ENCODE measurements around the gene CMKLR1. TPM values are rescaled to one million over a fixed set of nuclear protein-coding genes. Genes with fewer than 3 reads are reported as not detected.

CMKLR1 gene
- total and polyA plus RNA-seq, 10 of the 15 experiments (the other 5 are each of a cell fraction or from before 2014, with no cell fraction given) = 13.8 to 52.3 (median 26.2) TPM

DNA sequence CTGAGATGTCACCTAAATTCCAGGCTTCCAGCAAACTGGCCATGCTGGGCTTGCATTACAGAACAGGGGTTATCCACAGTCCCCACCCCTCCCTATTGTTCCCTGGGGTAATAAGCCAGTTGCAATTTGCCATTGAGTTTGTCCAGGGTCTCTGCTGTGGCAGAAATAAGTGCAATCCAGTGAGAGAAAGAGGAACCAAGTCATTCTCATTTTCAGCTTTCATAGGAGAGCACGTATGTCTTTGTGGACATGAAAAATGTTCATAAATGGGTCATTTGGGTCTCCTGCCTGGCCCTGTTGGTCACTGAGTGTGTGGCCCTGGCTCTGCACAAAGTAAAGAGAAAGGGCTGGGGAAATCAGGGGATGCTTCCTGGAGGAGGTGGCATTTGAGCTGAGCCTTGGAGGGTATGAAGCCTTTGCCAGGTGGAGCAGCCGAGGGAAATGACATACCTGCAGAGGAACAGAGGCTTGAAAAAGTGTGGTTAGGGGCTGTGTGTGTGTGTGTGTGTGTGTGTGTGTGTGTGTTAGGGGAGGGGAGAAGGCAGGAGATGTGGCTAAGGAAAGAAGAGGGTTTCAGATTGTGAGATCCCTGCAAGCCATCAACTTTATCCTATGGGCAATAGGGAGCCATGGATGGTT, 29.3 kb downstream of the CMKLR1 start:
- intact Hi-C loops (cut with micrococcal nuclease; ENCODE audit: unreplicated experiment) = no loop called here
- Histone ChIP-seq H3K27ac (ENCODE audit: control insufficient read depth, insufficient read depth) (peak overlapping the region; percentile 58), H3K9ac (ENCODE audit: control insufficient read depth, insufficient read depth, low read length) (no peak overlapping the region), H4K20me1 (ENCODE audit: control insufficient read depth, insufficient read depth) (no peaks in the 10 kb centered on the region), H3K4me2 (ENCODE audit: control insufficient read depth, insufficient read depth) (peak overlapping the region; percentile 58), H3K4me3 (no peak overlapping the region), H3K79me2 (ENCODE audit: control insufficient read depth, insufficient read depth, low read length) (peaks cover 15% of the 10 kb centered on the region), H3K9me3 (replicated peaks; ENCODE audit: control insufficient read depth, insufficient read depth, low read length) (no peaks in the 10 kb centered on the region), H2AFZ (ENCODE audit: control insufficient read depth, low read depth, low read length) (no peak overlapping the region), H3K36me3 (ENCODE audit: control insufficient read depth in 2 of 2, insufficient read depth in 2 of 2, low read length in 1 of 2) (peaks cover 0 to 2% of the 10 kb centered on the region in 2 experiments; a peak in 1 of 4 replicates), H3K4me1 (ENCODE audit: control insufficient read depth, insufficient read depth, low read length) (peaks cover 83% of the 10 kb centered on the region), H3K27me3 (replicated peaks in 1 of 2; ENCODE audit: control insufficient read depth in 2 of 2, insufficient read depth in 2 of 2, low read length in 1 of 2) (no peaks in the 10 kb centered on the region)
- BruUV-seq (replicated peaks) = no TSS peak
- SMC1A ChIA-PET (ENCODE audit: uncharacterized antibody, unreplicated experiment) = interaction anchor here (0.6 to 19.0 kb wide), 7 partner anchors 10 to 202 kb away, joined by 3 to 185 read pairs (median 3); partner anchors contain the start of gene CMKLR1
- ATAC-seq (peak; percentile 66), DNase-seq (ENCODE audit: low read depth, low spot score) (no peak), FAIRE-seq (no peak)
- RAD21 ChIA-PET (ENCODE audit: unreplicated experiment) = interaction anchor here (0.7 to 1.4 kb wide), 4 partner anchors 26 to 892 kb away, joined by 3 to 6 read pairs (median 3); no protein-coding TSS in a partner anchor
- POLR2A ChIA-PET = interaction anchor here (0.9 to 4.2 kb wide), 3 partner anchors 8 to 12 kb away, joined by 3 to 16 read pairs (median 4); no protein-coding TSS in a partner anchor
- CTCF ChIA-PET = interaction anchor here (0.6 to 1.2 kb wide), 3 partner anchors 26 to 637 kb away, joined by 3 to 4 read pairs (median 3); no protein-coding TSS in a partner anchor
- WGBS (ENCODE audit: insufficient coverage, insufficient replicate concordance, low lambda C conversion rate, missing lambda C conversion rate) = 46% methylated on average over 2 of the region's 2 CpGs
- in situ Hi-C loops (cut with MboI) = no loop called here
- TF ChIP-seq STAT3 (IDR thresholded peaks at IDR 0.05; ENCODE audit: low read depth, low read length) (no peak), MTA2 (IDR thresholded peaks at IDR 0.05; ENCODE audit: low read depth) (peak; percentile 53), EP300 (IDR thresholded peaks at IDR 0.05; ENCODE audit: borderline replicate concordance in 1 of 2, control insufficient read depth in 1 of 2, low read depth in 2 of 2, low read length in 2 of 2) (peak in 1 of 2 experiments; percentile 64; a peak in 1 of 4 replicates), PML (IDR thresholded peaks at IDR 0.05; ENCODE audit: low read length) (no peak), RUNX3 (IDR thresholded peaks at IDR 0.05; ENCODE audit: low read length) (peak; percentile 59; the same call in 1 of the 2 replicates), EZH2 (IDR thresholded peaks at IDR 0.05; ENCODE audit: borderline replicate concordance, control insufficient read depth, low read depth, low read length) (no peak), NBN (IDR thresholded peaks at IDR 0.05) (peak; percentile 85), IKZF1 (conservative IDR thresholded peaks at IDR 0.05) (peak; percentile 41; the same call in 1 of the 2 replicates), SREBF1 (IDR thresholded peaks at IDR 0.05; ENCODE audit: low read length) (no peak), NR2F1 (conservative IDR thresholded peaks at IDR 0.05) (no peak), HDGF (IDR thresholded peaks at IDR 0.05) (peak; percentile 71; the same call in 1 of the 2 replicates), RFX5 (IDR thresholded peaks at IDR 0.05; ENCODE audit: low read depth, low read length) (no peak), POLR2AphosphoS5 (IDR thresholded peaks at IDR 0.05; ENCODE audit: low read length) (no peak), ATF7 (IDR thresholded peaks at IDR 0.05; ENCODE audit: low read depth) (0 out of 2 replicates have a peak, but pooled peaks have one; percentile 9), SMARCA5 (IDR thresholded peaks at IDR 0.05) (peak; percentile 70; the same call in 1 of the 2 replicates), ZNF24 (IDR thresholded peaks at IDR 0.05) (no peak), ZNF217 (IDR thresholded peaks at IDR 0.05) (peak; percentile 49; the same call in 1 of the 2 replicates), WRNIP1 (IDR thresholded peaks at IDR 0.05; ENCODE audit: borderline replicate concordance, low read depth, low read length) (no peak), EED (IDR thresholded peaks at IDR 0.05; ENCODE audit: low read depth) (peak; percentile 85), HCFC1 (IDR thresholded peaks at IDR 0.05; ENCODE audit: low read length) (no peak), IKZF2 (IDR thresholded peaks at IDR 0.05) (peak; percentile 69 to 72), PAX8 (IDR thresholded peaks at IDR 0.05) (no peak), NFYA (IDR thresholded peaks at IDR 0.05; ENCODE audit: borderline replicate concordance, low read depth, low read length) (no peak), CREB1 (IDR thresholded peaks at IDR 0.05; ENCODE audit: low read depth) (no peak), CREM (IDR thresholded peaks at IDR 0.05; ENCODE audit: low read depth) (no peak; the same call in 1 of the 2 replicates)
- TF ChIP-seq, protein P1, sequence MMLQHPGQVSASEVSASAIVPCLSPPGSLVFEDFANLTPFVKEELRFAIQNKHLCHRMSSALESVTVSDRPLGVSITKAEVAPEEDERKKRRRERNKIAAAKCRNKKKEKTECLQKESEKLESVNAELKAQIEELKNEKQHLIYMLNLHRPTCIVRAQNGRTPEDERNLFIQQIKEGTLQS (IDR thresholded peaks at IDR 0.05; ENCODE audit: borderline replicate concordance, extremely low read depth, low read depth, low read length) = no peak
- TF ChIP-seq, protein P2, sequence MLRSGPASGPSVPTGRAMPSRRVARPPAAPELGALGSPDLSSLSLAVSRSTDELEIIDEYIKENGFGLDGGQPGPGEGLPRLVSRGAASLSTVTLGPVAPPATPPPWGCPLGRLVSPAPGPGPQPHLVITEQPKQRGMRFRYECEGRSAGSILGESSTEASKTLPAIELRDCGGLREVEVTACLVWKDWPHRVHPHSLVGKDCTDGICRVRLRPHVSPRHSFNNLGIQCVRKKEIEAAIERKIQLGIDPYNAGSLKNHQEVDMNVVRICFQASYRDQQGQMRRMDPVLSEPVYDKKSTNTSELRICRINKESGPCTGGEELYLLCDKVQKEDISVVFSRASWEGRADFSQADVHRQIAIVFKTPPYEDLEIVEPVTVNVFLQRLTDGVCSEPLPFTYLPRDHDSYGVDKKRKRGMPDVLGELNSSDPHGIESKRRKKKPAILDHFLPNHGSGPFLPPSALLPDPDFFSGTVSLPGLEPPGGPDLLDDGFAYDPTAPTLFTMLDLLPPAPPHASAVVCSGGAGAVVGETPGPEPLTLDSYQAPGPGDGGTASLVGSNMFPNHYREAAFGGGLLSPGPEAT (IDR thresholded peaks at IDR 0.05; ENCODE audit: low read depth) = 0 out of 2 replicates have a peak, but pooled peaks have one; percentile 35
